Activated CD4-positive, alpha-beta T cell treated with anti-CD3 and anti-CD28 coated beads, Interleukin-2, amount 50 U/mL, for 16 hours (primary cell): ENCODE results near the gene WWOX.

Experiments used
- DNase-seq: peaks from one replicate; pipeline ENCODE4 v3.0.0-alpha.2; 2020

WWOX gene

DNA sequence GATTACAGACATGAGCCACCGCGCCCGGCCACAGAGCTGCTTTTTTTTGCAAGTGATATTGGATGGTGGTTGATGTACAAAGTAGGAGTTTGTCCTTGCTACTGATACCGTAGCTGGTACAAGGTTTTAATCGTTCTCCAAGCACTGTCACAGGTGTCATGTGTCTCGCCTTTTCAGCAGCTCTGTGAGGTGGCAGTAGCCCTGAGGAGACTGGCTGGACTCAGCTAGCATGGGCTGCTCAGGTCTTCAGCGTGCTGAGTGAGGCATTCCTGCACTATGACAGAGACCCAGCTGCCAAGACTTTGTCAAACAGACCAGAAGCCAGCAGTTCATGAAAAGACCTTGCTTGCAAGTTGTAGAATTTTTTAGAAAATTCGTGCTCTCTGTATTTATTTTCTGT lies 7.2 kb downstream of the WWOX start:
- no peak for DNase-seq

DNA sequence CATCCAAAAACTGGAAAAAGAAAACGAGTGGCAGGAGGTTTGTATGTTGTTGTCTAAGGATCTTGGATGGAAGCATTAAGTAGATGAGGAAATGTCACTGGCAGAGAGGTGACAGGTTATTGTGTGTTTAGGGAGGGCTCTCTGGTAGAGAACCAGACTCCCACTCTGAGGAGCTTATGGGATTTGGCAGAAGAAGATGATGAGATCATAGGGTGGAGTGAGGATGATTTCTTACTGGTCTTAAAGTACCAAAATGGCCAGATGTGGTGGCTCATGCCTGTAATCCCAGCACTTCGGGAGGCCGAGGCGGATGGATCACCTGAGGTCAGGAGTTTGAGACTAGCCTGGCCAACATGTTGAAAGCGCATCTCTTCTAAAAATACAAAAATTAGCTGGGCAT lies 9.0 kb downstream of the WWOX start:
- DNase-seq: no peak

DNA sequence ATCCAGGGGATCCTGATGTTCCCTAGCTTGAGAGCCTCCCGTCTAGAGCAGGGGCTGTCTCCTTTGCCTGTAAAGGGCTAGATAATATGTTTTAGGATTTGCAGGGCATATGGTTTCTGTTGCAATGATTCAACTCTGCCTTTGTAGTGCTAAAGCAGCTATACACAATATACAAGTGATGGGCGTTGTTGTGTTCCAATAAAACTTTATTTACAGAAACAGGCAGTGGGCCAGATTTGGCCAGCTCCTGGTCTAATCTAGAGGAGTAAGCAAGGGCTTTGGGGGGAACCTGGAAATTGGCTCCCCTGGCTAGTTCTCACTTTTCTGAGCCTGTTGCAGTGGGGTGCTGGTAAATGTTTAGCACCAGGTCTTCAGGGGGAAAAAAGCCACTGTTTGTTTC lies 13.8 kb downstream of the WWOX start:
- no peak for DNase-seq

DNA sequence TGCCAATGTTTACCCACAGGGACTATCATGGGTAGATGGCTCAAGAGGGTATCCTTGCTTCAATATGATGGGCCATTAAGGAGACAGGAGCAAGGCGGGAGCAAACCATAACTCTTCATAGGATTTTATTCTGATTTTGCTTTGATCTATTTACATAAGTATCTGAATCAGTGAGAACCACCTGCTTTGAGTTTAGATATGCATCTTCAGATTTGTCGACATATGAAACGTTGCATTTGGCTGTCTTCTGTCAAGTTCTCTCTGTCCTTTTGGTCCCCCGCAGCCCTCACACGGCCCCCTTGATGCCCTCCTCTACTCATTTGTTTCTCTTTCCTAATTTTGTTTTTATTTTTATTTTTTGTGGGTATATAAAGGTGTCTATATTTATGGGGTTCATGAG lies 16.2 kb downstream of the WWOX start:
- DNase-seq: no peak

DNA sequence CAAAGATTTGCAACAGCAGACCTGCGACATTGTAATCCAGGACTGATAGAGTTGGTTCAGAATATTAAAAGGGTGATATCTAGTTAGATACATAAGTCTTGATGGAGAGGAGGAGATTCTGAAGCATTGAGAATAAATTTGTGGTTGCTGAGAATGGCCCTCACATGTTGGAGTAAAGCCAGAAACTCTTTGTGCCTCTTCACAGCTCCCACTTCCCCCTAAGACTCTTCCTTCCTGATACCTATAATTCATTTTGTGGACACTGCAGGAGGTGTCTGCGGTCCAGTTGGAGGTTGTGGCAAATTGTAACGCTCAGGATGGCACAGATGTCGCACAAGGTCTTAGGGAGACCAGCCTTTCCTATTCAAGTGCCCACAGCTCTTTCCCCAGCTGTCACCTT lies 17.5 kb downstream of the WWOX start:
- no peak for DNase-seq

DNA sequence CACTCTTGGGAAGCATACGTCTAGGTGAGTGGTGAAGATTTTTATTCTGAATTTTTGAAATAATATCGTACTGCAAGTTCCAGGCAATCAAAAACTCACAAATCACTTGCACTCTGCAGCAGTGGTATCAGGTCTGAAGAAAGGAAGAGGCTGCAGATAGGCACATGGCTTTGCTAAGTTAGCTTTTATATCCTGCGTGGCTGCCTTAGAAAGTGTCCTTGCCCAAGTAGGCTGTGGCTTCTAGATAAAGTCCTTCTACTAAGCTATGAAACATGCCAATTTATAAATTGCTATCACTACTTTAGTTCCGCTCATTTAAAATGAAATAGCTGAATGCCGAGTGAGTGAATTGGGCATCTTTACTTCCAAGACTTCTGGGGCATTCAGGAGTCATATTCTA lies 17.9 kb downstream of the WWOX start:
- no peak for DNase-seq

DNA sequence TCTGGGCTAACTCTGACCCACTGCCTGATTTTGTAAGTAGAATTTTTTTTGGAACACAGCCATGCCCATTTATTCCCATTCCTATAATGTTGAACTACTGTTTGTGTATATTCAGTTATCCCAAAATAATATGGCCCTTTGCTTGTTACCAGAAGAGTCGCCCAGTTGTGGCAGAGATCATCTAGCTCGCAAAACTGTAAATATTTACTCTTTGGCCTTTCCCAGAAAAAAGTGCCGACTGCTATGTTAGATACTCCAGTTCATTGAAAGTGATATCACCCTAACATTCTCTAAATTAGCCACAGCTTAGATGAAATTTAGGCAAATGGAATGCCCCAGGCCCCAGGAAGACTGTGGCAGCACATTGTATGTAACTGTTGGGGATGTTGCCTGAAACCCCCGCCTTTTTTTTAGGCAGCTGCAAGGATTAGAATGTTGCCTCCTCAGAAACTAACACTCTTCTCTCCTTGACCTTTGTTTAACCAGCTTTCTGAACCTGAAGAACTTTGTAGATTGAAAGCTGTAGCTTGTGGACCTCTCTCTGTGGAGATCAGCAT lies 19.1 kb downstream of the WWOX start:
- DNase-seq: no peak

DNA sequence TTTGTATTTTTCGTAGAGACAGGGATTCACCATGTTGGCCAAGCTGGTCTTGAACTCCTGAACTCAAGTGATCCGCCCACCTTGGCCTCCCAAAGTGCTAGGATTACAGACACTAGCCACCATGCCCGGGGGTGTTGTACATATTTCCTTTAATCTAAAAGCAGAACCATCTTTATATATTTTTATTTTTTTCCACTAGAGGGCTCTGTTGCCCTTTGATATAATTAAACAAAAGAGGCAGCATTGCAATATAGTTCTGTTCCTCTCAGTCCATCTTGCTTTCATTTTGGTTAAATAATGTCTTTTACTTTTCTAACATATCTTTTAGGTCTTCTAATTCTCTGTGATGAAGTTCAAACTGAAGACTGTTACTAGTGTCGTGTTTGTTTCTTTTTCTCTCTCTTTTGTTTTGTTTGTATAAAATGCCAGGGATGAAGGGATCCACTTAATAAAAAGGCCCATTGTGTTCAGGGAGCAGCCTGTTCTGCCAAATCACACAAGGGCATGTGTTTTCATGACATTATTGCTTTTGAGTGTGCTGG lies 23.4 kb downstream of the WWOX start:
- DNase-seq: peak; percentile 54

DNA sequence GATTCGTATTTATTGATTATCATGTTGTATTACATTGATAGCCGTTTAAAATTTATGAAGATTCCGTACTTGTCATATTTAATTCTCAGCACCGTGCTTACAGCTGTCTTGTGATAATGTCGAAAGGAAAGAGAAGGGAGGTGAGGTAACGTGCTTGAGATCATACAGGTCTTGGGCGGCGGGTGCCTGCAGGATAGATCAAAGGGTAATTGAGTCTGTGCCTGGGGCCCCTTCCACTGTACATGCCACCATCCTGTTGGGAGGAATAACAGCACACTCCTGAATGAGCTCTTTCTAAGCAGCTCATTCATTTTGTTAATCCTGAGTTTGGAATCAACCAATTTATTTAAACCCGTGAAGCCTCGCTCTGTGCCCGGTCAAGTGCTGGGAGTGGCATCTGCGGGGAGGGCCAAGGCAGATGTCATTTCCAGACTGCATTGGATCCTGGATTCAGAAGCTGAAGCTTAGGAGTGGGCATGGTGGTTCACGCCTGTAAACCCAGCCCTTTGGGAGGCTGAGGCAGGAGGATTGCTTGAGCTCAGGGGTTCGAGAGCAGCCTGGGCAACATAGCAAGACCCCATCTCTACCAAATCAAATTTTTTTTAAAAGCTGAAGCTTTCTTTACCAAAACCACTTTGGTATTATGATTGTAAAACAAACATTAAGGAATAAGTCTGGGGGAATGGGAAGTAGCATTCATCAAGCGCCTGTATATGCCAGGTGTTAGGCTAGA lies 25.8 kb downstream of the WWOX start:
- no peak for DNase-seq

DNA sequence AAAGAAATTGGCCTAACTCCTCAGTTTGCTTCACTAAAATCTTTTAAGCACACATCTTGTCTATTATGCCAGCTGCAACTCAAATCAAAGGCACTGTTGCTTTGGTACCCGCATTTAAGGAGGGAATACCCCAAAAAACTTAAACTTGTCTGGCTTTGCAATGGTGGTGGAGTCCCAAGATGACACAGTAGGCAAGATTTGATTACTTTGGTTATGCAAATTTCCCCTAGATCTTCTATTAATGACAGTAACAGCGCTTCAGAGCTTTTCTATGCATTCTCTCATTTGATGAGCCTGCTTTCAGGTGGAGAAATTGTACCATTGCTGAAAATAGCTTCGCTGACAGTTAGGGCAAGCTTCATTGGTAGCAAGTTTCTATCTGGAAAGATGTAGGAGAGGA lies 27.2 kb downstream of the WWOX start:
- no peak for DNase-seq

DNA sequence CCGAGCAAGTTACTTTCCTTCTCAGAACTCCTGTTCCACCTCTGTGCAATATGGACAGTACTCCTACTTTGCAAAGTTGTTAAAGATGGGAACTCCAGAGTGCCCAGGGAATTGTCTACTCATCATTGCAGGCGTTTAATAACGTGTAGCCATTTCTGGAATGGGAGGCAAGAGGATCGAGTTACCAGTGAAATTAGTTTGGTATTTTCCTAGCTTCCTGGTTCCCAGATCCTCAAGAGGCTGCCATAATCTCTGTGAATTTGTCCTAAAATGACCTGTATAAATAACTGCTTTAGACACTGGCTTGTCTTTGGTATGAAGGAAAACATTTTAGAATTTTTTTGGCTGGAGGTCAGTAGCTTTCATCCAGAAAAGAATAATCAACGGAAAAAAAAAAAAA lies 27.7 kb downstream of the WWOX start:
- no peak for DNase-seq

DNA sequence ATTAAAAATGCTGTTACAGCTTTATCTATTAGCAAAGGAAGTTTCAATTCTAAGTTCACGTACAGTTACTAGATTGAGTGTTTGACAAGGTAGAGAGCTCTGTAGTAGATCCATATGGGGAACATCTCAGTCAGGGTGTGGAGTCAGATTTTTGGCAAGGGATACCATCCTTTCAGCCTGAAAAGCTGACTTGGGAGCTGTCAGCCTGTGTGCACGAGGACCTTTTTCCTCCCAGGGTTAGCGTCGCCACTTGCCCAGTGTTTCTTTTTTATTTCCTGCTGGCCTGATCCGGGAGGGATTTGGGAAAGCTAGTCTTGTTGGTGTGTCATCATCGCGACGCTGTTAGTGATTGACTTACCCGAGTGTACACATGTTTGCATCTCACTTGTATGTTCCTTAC lies 29.5 kb downstream of the WWOX start:
- no peak for DNase-seq

DNA sequence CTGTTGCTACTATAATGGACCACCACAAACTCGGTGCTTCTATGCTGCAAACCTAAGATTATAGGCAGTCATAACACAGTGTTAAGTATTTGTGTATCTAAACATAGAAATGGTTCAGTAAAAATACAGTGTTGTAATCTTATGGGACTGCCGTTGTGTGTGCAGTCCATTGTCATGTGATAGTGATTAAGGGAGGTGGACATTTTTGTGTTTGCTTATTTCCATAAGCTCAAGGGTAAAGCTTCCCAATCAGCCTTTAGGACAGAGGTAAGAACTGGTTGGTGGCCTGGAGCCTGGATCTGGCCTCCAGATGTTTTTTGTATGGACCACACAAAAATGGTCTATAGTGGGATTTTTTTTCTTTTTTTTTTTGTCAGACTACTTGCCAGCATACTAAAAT lies 29.9 kb downstream of the WWOX start:
- no peak for DNase-seq

DNA sequence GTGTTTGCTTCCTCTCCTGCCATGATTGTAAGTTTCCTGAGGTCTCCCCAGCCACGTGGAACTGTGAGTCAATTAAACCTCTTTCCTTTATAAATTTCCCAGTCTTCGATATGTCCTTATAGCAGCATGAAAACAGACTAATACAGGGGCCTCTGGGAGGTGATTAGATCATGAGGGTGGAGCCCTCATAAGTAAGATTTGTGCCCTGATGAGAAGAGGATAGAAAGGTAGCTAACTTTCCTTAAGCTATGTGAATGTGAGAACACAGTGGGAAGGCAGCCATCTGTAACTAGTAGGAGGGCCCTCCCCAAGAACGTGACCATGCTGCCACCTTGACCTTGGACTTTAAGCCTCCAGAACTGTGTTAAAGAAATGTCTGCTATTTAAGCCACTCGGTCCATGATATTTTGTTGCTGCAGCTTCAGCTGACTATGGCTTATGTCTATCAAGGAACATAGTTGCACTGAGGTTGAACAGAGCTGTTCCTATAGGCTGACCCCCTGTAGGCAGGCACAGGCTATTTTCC lies 30.7 kb downstream of the WWOX start:
- no peak for DNase-seq

DNA sequence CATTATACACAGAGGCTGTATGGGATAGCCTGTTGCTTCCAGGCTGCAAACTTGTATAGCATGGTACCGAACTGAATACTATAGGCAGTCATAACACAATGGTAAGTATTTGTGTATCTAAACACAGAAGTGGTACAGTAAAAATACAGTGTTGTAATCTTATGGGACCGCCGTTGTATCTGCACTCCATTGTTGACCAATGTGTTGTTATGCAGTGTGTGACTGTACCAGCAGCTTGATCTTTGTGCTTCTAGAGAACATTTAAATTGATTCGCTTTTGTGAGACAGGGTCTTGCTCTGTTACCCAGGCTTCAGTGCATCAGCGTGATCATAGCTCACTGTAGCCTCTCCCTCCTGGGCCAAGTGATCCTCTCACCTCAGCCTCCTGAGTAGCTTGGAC lies 31.5 kb downstream of the WWOX start:
- no peak for DNase-seq

DNA sequence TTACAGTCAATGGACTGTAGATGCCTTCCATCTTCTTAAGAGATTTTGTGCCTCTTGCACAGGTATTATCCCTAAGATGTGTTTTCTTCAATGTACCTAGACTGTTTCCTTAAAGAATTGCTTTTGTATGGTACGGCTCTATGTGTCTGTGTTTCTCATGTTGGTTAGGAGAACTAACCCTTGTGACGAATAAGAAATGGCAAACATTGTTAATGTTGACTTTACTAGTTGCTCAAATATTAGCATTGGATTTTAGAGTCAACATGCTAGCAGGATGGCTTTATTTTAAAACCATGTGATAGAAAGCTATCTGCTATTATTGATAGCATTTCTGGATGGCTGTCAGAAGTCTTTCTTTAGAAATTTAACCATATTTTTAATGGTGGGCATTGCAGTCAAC lies 34.5 kb downstream of the WWOX start:
- no peak for DNase-seq

DNA sequence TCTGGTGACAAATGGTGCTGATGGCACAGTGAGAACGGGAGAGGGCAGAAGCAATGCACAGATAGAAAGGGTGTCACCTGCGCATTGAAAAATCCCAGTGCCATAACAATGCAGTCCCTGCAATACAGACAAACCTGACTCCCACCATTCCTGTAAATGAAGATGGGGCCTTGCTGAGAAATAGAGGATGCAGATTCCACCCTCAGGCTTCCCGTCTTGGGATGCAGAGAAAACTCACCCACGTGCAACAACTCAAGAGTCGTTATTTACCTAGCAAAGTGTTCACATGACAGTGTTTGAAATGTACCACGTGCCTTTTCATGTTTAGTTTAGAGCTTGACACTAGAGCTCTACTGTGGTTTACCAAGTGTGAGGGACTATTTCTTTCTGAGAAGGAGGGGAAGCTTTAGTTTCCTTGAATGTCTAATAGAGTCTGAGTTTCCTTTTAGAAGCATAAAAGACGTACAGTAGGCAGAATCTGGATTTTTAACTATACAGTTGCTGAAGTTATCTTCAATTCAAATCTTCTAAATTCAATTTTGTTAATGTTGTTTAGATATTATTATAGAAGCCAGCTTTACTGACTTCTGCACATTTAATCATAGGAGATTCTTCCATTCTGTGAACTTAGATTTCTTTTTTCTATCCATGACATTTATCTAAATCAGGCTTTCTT lies 35.6 kb downstream of the WWOX start:
- DNase-seq: peak; percentile 10

DNA sequence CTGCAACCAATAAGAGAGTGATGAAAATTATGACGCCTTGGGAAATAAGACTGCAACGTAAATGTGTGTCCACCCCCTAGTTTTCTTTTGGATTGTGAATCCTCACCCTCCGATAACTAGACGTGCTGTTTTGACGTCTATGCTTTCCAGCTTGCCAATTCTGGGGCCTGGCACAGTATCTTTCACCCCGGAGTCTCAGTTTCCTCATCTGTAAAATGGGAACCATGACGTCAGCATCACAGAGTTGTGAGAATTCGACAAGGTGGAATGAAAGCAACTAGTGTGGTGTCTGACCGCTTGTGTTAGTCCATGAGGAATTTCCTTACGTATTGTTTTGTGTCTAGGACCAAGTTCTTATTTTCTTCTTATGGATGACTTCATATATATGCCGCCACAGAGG lies 37.7 kb downstream of the WWOX start:
- no peak for DNase-seq

DNA sequence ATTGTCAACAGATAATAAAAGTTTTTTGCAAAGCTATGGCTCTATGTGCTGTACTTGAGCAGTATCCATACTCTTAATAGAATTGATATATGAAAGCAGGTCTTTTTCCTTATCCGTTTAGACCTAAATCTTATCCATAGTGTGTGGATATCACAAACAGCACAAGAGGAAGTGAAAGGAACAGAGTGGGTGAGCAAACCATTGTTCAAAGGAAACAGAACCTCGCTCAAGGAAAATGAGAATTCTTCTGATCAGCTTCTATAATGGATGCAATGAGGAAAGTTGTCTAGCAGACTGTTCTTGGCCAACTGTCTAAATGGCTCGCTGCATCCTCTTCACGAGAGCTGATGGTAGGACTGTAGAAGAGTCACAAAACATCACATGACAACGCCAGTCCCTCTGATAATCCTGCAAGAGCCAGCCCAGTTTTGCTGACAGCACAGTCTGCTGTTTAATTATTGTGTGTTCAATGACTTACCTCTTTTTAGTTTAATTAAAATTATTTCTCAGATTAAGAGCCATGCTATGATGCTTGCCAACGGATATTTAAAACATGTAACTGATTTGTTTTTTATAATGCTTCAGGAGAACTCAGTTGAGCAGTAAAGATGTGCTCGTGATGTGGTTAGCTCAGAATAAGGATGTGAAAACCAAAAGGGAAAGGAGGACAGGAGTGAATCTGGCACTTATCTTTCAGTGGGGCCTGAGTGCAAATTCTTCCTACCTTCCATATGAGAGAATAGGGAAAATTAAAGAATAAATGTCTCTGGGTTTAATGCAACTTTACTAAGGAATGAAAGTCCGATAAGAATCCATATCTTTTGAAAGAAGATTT lies 38.5 kb downstream of the WWOX start:
- DNase-seq: no peak

DNA sequence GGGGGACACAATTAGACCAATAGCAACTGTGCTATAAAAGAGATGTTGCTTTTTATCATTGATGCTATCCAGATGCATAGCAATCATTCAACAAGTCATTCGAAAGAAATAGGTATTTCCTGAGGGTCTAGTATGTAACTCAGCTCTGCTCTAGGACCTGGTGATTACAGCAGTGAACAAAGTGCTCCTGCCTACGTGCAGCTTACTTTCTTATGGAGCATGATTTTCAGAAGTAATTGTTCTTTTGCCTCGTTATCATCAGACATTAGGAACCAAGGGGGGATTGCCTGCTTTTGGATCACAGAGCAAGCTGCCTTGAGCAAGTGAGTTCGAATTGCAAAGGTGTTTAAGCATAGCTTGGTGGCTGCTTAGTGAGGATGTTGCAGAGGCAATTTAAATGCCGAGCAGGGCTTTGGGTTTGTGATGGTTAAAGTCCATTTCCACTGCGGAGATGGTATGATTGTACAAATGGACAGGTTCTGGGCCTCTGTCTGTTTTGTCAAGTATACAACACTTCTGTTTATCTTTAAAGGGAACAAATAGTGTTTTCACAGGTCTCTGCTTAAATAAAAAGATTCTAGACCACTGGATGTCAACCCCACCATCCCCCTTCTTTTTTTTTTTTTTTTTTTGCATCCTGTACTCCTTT lies 41.5 kb downstream of the WWOX start:
- DNase-seq: no peak

DNA sequence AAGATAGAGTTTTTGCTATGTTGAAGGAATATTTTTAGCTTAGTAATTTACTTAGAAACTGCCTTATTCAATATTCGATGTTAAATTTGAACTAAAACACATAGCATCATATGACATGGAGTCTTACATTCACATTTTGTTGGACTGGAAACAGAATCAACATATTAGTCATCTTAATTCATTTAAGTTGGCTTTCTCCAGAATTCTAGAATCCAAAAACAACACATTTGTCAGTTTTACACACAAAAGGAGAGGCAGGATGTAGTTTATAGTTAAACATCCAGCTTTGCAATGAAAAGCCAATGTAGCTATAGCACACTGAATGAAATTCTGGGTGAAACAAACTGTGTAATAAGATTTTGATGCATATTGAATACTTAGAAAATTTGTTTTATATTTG lies 43.3 kb downstream of the WWOX start:
- no peak for DNase-seq

DNA sequence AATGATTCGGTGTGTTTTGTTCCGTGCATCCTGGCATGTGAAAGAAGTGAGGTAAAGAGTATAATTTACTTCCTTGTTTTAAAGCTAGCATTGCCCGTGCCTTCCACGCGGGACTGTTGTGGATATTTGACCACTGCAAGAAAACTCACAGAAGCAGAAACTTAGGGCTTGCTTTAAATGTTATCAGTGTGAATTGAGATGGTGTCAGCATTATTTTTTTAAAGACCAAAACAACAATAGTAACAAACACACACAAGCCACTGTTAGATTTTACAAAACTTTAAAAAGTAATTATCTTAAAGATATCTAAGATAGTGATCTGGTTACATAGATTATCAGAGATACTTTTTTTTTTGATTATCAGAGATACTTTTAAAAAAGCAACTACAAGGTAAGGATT lies 47.4 kb downstream of the WWOX start:
- no peak for DNase-seq
